Thoracic aorta (tissue), 2 donors: ENCODE measurements around the gene DOCK10. TPM values are rescaled to one million over a fixed set of nuclear protein-coding genes. Genes with fewer than 3 reads are reported as not detected.

Source experiments
- ATAC-seq: fragments of 150-250 bp; one replicate; pipeline ENCODE4 v1.8.0; 2017; ENCODE audit warnings: low read depth; ENCODE audit not compliant: insufficient number of reproducible peaks, low FRiP score
- DNase-seq: peaks from one replicate; pipeline ENCODE4 v3.0.0-alpha.2; 2020; ENCODE audit warnings: low spot score
- H3K27ac ChIP-seq, 2 donors: fragments of 200-600 bp; sonication (generic); 1 replicate in 1 of 2; 2 replicates in 1 of 2; pipeline ENCODE4 v1.5.1; 2016; ENCODE audit warnings: mild to moderate bottlenecking in 2 of 2, moderate library complexity in 2 of 2
- H3K27me3 ChIP-seq: fragments of 200-600 bp; sonication (generic); replicated peaks from 2 replicates; pipeline ENCODE4 v1.6.0; 2016; ENCODE audit warnings: mild to moderate bottlenecking; ENCODE audit not compliant: insufficient read depth
- H3K36me3 ChIP-seq: fragments of 200-600 bp; sonication (generic); one replicate; pipeline ENCODE4 v1.5.1; 2016
- H3K4me1 ChIP-seq, 2 donors: fragments of 200-600 bp; sonication (generic); 1 replicate in 1 of 2; 2 replicates in 1 of 2; pipeline versions ENCODE4 v1.5.1 to v1.6.0; 2016; ENCODE audit warnings: low read depth in 2 of 2, mild to moderate bottlenecking in 1 of 2; ENCODE audit not compliant: control insufficient read depth in 1 of 2
- H3K4me3 ChIP-seq: fragments of 200-600 bp; sonication (generic); 2 replicates; pipeline ENCODE4 v1.5.1; 2016; ENCODE audit warnings: mild to moderate bottlenecking
- H3K9me3 ChIP-seq: fragments of 200-600 bp; sonication (generic); 2 replicates; pipeline ENCODE4 v1.5.1; 2016
- total RNA-seq, 2 donors: library from RNA; depleted of rRNA; stranded (reverse); fragments of >200 nt; gene quantifications; one replicate each; pipeline versions ENCODE4 v1.1.0 to v1.2.3, GENCODE V29; 2016
- TF ChIP-seq, protein P1 (sequence below): fragments of 200-600 bp; sonication (generic); IDR thresholded peaks from one replicate; pipeline ENCODE4 v1.5.1; 2019; ENCODE audit warnings: antibody characterized with exemption

Gene DOCK10
- total RNA-seq, 2 donors from 2014 or later = 44.9 to 53.0 TPM

DNA sequence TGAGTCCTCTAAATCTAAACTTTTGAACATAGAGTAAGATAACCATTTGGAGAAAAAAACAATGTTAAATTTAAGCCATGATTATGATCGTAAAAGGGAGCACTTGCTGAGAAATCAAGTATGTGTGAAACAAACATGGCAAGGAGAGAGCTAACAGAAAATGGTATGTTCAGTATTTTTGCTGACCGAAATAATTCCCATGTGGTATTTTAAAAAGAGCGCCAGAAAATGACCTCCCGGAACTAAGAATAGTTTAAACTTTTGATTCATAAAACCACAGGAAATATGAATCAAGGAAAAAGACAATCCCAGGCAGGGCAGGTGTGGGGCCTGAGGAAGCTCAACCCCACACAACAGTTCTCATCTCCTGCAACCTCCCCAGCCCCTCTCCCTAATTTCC, 74.2 kb downstream of the DOCK10 start:
- peak; percentile 43 for ATAC-seq
- H3K36me3 ChIP-seq = no peaks in the 10 kb centered on the region
- TF ChIP-seq, protein P1, sequence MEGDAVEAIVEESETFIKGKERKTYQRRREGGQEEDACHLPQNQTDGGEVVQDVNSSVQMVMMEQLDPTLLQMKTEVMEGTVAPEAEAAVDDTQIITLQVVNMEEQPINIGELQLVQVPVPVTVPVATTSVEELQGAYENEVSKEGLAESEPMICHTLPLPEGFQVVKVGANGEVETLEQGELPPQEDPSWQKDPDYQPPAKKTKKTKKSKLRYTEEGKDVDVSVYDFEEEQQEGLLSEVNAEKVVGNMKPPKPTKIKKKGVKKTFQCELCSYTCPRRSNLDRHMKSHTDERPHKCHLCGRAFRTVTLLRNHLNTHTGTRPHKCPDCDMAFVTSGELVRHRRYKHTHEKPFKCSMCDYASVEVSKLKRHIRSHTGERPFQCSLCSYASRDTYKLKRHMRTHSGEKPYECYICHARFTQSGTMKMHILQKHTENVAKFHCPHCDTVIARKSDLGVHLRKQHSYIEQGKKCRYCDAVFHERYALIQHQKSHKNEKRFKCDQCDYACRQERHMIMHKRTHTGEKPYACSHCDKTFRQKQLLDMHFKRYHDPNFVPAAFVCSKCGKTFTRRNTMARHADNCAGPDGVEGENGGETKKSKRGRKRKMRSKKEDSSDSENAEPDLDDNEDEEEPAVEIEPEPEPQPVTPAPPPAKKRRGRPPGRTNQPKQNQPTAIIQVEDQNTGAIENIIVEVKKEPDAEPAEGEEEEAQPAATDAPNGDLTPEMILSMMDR = no peak
- H3K27me3 ChIP-seq = no peaks in the 10 kb centered on the region
- no peak for DNase-seq
- peak overlapping the region; percentile 15 for H3K4me3 ChIP-seq
- no peaks in the 10 kb centered on the region for H3K9me3 ChIP-seq
- H3K4me1 ChIP-seq = peaks cover 14 to 41% of the 10 kb centered on the region in 2 donors
- peak overlapping the region; percentile 38 to 45 for H3K27ac ChIP-seq

- Histone ChIP-seq H3K27me3 (no peaks in the 10 kb centered on the region), H3K9me3 (no peaks in the 10 kb centered on the region), H3K27ac (no peak overlapping the region), H3K4me3 (no peak overlapping the region), H3K36me3 (no peaks in the 10 kb centered on the region), H3K4me1 (peaks cover 9 to 41% of the 10 kb centered on the region in 2 donors)
- no peak for DNase-seq
- TF ChIP-seq, protein P1 = no peak
- no peak for ATAC-seq
Observed at GRCh38 chr2:224966613-224967012, 75.7 kb downstream of the DOCK10 start.

DNA sequence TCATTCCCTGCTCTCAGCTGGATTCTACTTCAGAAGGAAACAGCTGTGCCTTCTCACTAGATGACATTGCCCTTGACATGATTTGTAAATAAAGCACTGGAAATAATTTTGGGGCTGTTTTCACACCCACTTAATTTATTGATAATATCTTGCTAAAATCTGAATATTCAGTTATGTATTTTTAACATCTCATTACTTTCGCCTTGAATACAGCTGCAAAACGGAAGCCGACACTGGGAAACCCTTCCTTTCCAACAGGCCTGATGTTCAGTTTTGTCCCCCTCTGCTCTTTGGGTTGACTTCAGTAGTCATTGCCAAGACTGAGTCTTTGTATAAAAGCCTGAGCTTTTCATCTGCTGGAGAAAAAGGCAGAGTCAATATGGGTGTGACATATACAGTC, 82.7 kb downstream of the DOCK10 start:
- Histone ChIP-seq H3K27me3 (no peaks in the 10 kb centered on the region), H3K9me3 (no peaks in the 10 kb centered on the region), H3K4me3 (no peak overlapping the region), H3K4me1 (peaks cover 15 to 43% of the 10 kb centered on the region in 2 donors), H3K36me3 (no peaks in the 10 kb centered on the region), H3K27ac (no peak overlapping the region)
- DNase-seq = no peak
- ATAC-seq = no peak
- TF ChIP-seq, protein P1 = no peak

DNA sequence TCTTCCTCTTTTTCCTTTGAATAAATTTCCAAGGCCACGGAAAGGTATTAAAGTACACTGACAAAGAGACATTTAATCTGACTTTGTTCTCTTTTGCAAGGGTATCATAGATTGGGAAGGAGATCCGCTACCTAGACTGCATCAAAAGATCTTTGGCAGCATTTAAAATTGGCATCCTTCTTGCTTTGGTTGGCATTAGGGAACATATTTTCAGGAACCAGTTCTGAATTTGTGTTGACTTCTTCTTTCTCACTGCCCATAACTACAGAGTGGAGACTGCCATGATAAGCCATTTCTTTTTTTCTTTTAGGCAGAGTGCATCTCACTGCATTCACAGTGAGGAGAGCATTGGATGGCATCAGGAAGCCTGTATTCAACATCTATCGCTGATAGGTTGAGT, 83.4 kb downstream of the DOCK10 start:
- H3K36me3 ChIP-seq = no peaks in the 10 kb centered on the region
- TF ChIP-seq, protein P1 = no peak
- no peaks in the 10 kb centered on the region for H3K27me3 ChIP-seq
- H3K4me3 ChIP-seq = peak overlapping the region; percentile 3
- H3K4me1 ChIP-seq = peaks cover 15 to 43% of the 10 kb centered on the region in 2 donors
- H3K27ac ChIP-seq = no peak overlapping the region
- peak; percentile 31 for ATAC-seq
- no peaks in the 10 kb centered on the region for H3K9me3 ChIP-seq
- no peak for DNase-seq

GRCh38 chr2:224958462-224958857, 83.8 kb downstream of the DOCK10 start:
- DNase-seq = no peak
- Histone ChIP-seq H3K4me1 (peaks cover 15 to 43% of the 10 kb centered on the region in 2 donors), H3K27me3 (no peaks in the 10 kb centered on the region), H3K4me3 (peak overlapping the region; percentile 3), H3K36me3 (no peaks in the 10 kb centered on the region), H3K9me3 (no peaks in the 10 kb centered on the region), H3K27ac (no peak overlapping the region)
- TF ChIP-seq, protein P1 = no peak
- ATAC-seq = no peak
